Nasal cavity respiratory epithelium epithelial cell of viscerocranial mucosa (primary cell): Measurements from ENCODE around the gene EIF2S2. TPM values are rescaled to one million over a fixed set of nuclear protein-coding genes. Genes with fewer than 3 reads are reported as not detected.

ENCODE experiments used
- total RNA-seq: library from RNA; depleted of rRNA; stranded (reverse); fragments of >200 nt; gene quantifications from 2 replicates; pipeline ENCODE4 v1.2.3, GENCODE V29; 2014

The EIF2S2 gene
- total RNA-seq = 175 and 189 TPM in 2 replicates

GRCh38 chr20:34111702-34112599 lies at the start of gene EIF2S2:
Gene EIF2S2 (minus strand): TSS chr20:34112243. CDS start chr20:34112110, 133 bp downstream.

Other genes with a start within 250 kb of the EIF2S2 start
- 57.8 and 89.3 TPM in 2 replicates for gene RALY, start 118.3 kb downstream of the EIF2S2 start, total RNA-seq
- not detected in 2 replicates for gene ASIP, start 129.2 kb upstream of the EIF2S2 start, total RNA-seq
- 167 and 186 TPM in 2 replicates for gene AHCY, start 191.1 kb upstream of the EIF2S2 start, total RNA-seq